DOHH2 (cell line): Measurements from ENCODE around the gene LTO1.

Experiments
- H3F3A ChIP-seq: fragments of 200-600 bp; sonication (generic), shearing (Covaris generic); 2 replicates; pipeline ENCODE4 v1.6.0; 2016; ENCODE audit warnings: antibody characterized with exemption, mild to moderate bottlenecking; ENCODE audit not compliant: control insufficient read depth, insufficient read depth
- H3K27ac ChIP-seq: fragments of 200-600 bp; sonication (generic); 2 replicates; pipeline ENCODE4 v1.5.1; 2014; ENCODE audit warnings: low read depth, mild to moderate bottlenecking, low read length, moderate library complexity
- H3K27me3 ChIP-seq: fragments of 200-600 bp; sonication (generic); 2 replicates; pipeline ENCODE4 v1.6.1; 2014; ENCODE audit warnings: mild to moderate bottlenecking, low read length, mixed read lengths; ENCODE audit not compliant: control insufficient read depth
- H3K36me3 ChIP-seq: fragments of 200-600 bp; sonication (generic); 2 replicates; pipeline ENCODE4 v1.6.1; 2014; ENCODE audit warnings: mild to moderate bottlenecking, low read length, moderate library complexity, mixed read lengths; ENCODE audit not compliant: control insufficient read depth
- H3K4me1 ChIP-seq: fragments of 200-600 bp; sonication (generic); 2 replicates; pipeline ENCODE4 v1.6.1; 2014; ENCODE audit warnings: mild to moderate bottlenecking, low read length, mixed read lengths; ENCODE audit not compliant: control insufficient read depth
- H3K4me2 ChIP-seq: fragments of 200-600 bp; sonication (generic); 2 replicates; pipeline ENCODE4 v1.6.0; 2014; ENCODE audit warnings: mild to moderate bottlenecking, low read length, moderate library complexity
- H3K4me3 ChIP-seq: fragments of 200-600 bp; sonication (generic); 2 replicates; pipeline ENCODE4 v1.5.1; 2014; ENCODE audit warnings: mild to moderate bottlenecking, low read length, mixed read lengths
- H3K79me2 ChIP-seq: fragments of 200-600 bp; sonication (generic); 2 replicates; pipeline ENCODE4 v1.6.1; 2014; ENCODE audit warnings: mild to moderate bottlenecking, low read length, mixed read lengths; ENCODE audit not compliant: control insufficient read depth
- H3K9me2 ChIP-seq: fragments of 200-600 bp; sonication (generic); replicated peaks from 2 replicates; pipeline ENCODE4 v1.6.1; 2014; ENCODE audit warnings: mild to moderate bottlenecking, low read length, mixed read lengths; ENCODE audit not compliant: control insufficient read depth
- H3K9me3 ChIP-seq: fragments of 200-600 bp; sonication (generic); 2 replicates; pipeline ENCODE4 v1.6.1; 2014; ENCODE audit warnings: antibody characterized with exemption, low read length, mixed read lengths; ENCODE audit not compliant: control insufficient read depth, insufficient read depth
- H4K20me1 ChIP-seq: fragments of 200-600 bp; sonication (generic); 2 replicates; pipeline ENCODE4 v1.6.0; 2014; ENCODE audit warnings: low read depth, mild to moderate bottlenecking, antibody characterized with exemption, low read length, moderate library complexity; ENCODE audit not compliant: control insufficient read depth, insufficient read depth
- CTCF ChIP-seq: fragments of 200-600 bp; sonication (generic); IDR thresholded peaks from one replicate; pipeline ENCODE4 v1.5.1; 2014; ENCODE audit warnings: antibody characterized with exemption, mild to moderate bottlenecking, low read depth, low read length; ENCODE audit not compliant: poor library complexity, severe bottlenecking
- EZH2phosphoT487 ChIP-seq: fragments of 200-600 bp; sonication (generic); IDR thresholded peaks from 2 replicates; pipeline ENCODE4 v1.6.1; 2017; ENCODE audit warnings: borderline replicate concordance, mild to moderate bottlenecking, antibody characterized with exemption, low read length, moderate library complexity, mixed read lengths

The LTO1 gene

GRCh38 chr11:69644071-69644961 is 30.8 kb downstream of the LTO1 start:
- Histone ChIP-seq H3K4me2 (no peak overlapping the region), H3F3A (no peaks in the 10 kb centered on the region)

GRCh38 chr11:69643646-69644045 is 31.5 kb downstream of the LTO1 start:
- no peaks in the 10 kb centered on the region for H3K79me2 ChIP-seq
- no peaks in the 10 kb centered on the region for H3K9me3 ChIP-seq
- no peak overlapping the region for H3K27ac ChIP-seq
- peaks cover 41% of the 10 kb centered on the region for H3K27me3 ChIP-seq
- H3K4me2 ChIP-seq: no peak overlapping the region
- peaks cover 6% of the 10 kb centered on the region for H3K4me1 ChIP-seq
- H3K36me3 ChIP-seq: no peaks in the 10 kb centered on the region
- no peak overlapping the region for H3K4me3 ChIP-seq
- H3F3A ChIP-seq: no peaks in the 10 kb centered on the region
- TF ChIP-seq EZH2phosphoT487 (no peak), CTCF (no peak)
- H3K9me2 ChIP-seq: no peaks in the 10 kb centered on the region
- no peaks in the 10 kb centered on the region for H4K20me1 ChIP-seq

More at GRCh38 chr11:69644071-69644961, 30.8 kb downstream of the LTO1 start:
- no peaks in the 10 kb centered on the region for H3K79me2 ChIP-seq
- no peaks in the 10 kb centered on the region for H4K20me1 ChIP-seq
- no peaks in the 10 kb centered on the region for H3K9me2 ChIP-seq
- H3K27ac ChIP-seq: no peak overlapping the region
- H3K27me3 ChIP-seq: peaks cover 34% of the 10 kb centered on the region
- H3K4me1 ChIP-seq: peaks cover 6% of the 10 kb centered on the region
- TF ChIP-seq CTCF (no peak), EZH2phosphoT487 (no peak)
- no peaks in the 10 kb centered on the region for H3K9me3 ChIP-seq
- H3K36me3 ChIP-seq: no peaks in the 10 kb centered on the region
- no peak overlapping the region for H3K4me3 ChIP-seq

GRCh38 chr11:69642913-69643632 is 32.1 kb downstream of the LTO1 start:
- Histone ChIP-seq H3K4me2 (peak overlapping the region; percentile 50), H3K9me2 (no peaks in the 10 kb centered on the region), H4K20me1 (no peaks in the 10 kb centered on the region), H3K9me3 (no peaks in the 10 kb centered on the region), H3F3A (no peaks in the 10 kb centered on the region), H3K36me3 (no peaks in the 10 kb centered on the region), H3K27ac (no peak overlapping the region), H3K79me2 (no peaks in the 10 kb centered on the region), H3K4me1 (peaks cover 6% of the 10 kb centered on the region), H3K27me3 (peaks cover 44% of the 10 kb centered on the region), H3K4me3 (peak overlapping the region; percentile 34)
- TF ChIP-seq CTCF (peak; percentile 82), EZH2phosphoT487 (no peak; the same call in none of the 2 replicates)
